ENCODE data around the gene NEDD4.
"Not testable (repeated sequence)": the region's sequence is repeated elsewhere in the genome, so short reads cannot be mapped to it uniquely, and the experiment has no call there.

The NEDD4 gene

GRCh38 chr15:55891196-55891595 lies 102.2 kb downstream of the NEDD4 start:
- DNase-seq = no peak

- DNase-seq = no peak
Observed at GRCh38 chr15:55884223-55884622, 109.2 kb downstream of the NEDD4 start.

GRCh38 chr15:55879181-55879580 lies 114.2 kb downstream of the NEDD4 start:
- no peak for DNase-seq

GRCh38 chr15:55873024-55873720 lies 120.2 kb downstream of the NEDD4 start:
- DNase-seq = no peak

- DNase-seq = no peak
Observed at GRCh38 chr15:55872471-55872870, 120.9 kb downstream of the NEDD4 start.

GRCh38 chr15:55869660-55870059 lies 123.8 kb downstream of the NEDD4 start:
- no peak for DNase-seq

- no peak for DNase-seq
Observed at GRCh38 chr15:55868707-55869106, 124.7 kb downstream of the NEDD4 start.

GRCh38 chr15:55868291-55868690 lies 125.1 kb downstream of the NEDD4 start:
- DNase-seq = not testable (repeated sequence)

- no peak for DNase-seq
Observed at GRCh38 chr15:55863911-55864310, 129.5 kb downstream of the NEDD4 start.

GRCh38 chr15:55861115-55861514 lies 132.3 kb downstream of the NEDD4 start:
- DNase-seq = no peak

GRCh38 chr15:55860468-55860867 lies 132.9 kb downstream of the NEDD4 start:
- no peak for DNase-seq

- no peak for DNase-seq
Observed at GRCh38 chr15:55859681-55860080, 133.7 kb downstream of the NEDD4 start.

GRCh38 chr15:55858661-55859060 lies 134.8 kb downstream of the NEDD4 start:
- no peak for DNase-seq

- no peak for DNase-seq
Observed at GRCh38 chr15:55856506-55857164, 136.8 kb downstream of the NEDD4 start.

GRCh38 chr15:55853134-55853533 lies 140.3 kb downstream of the NEDD4 start:
- DNase-seq = no peak

- DNase-seq = no peak
Observed at GRCh38 chr15:55846116-55846707, 147.2 kb downstream of the NEDD4 start.

- not testable (repeated sequence) for DNase-seq
Observed at GRCh38 chr15:55842897-55843296, 150.5 kb downstream of the NEDD4 start.

GRCh38 chr15:55835866-55836265 lies 157.5 kb downstream of the NEDD4 start:
- no peak for DNase-seq

GRCh38 chr15:55834331-55834730 lies 159.1 kb downstream of the NEDD4 start:
- no peak for DNase-seq

GRCh38 chr15:55829826-55830225 lies 163.6 kb downstream of the NEDD4 start:
- no peak for DNase-seq

GRCh38 chr15:55827955-55828354 lies 165.5 kb downstream of the NEDD4 start:
- no peak for DNase-seq

GRCh38 chr15:55827204-55827603 lies 166.2 kb downstream of the NEDD4 start:
- DNase-seq = no peak

GRCh38 chr15:55824857-55825613 lies 168.4 kb downstream of the NEDD4 start:
- no peak for DNase-seq
